GM19025 (cell line): ENCODE measurements around the gene GAS1.

ENCODE experiments used
- ATAC-seq: cut with Tn5 transposase; IDR thresholded peaks from one replicate; pipeline ENCODE4 v1.9.1; 2021; ENCODE audit warnings: mild to moderate bottlenecking, low read depth, moderate library complexity; ENCODE audit not compliant: unreplicated experiment

The GAS1 gene

DNA sequence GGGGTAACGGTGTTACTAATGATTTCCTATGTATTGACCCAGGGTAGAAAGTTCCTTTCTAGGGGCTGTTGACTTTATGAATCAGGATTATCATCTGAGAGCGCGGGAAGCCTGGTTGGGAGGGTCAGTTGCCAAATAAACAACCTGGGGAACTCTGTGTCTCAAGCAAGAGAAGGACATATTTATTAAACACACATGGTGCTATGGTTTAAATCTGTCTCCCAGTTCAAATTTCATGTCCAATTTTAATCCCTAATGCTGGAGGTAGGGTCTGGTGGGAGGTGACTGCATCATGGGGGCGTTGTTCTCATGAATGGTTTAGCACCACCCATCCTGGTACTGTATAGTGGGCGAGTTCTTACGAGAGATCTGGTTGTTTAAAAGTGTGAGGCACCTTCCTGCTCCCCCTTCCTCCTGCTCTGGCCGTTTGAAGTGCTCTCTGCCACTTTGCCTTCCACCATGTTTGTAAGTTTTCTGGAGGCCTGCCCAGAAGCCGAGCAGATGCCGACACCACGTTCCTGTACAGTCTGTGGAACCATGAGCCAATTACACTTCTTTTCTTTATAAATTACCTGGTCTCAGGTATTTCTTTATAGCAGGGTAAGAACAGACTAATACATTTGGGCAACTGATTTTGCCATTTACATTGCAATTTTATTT lies 19.7 kb upstream of the GAS1 start:
- ATAC-seq = no peak

DNA sequence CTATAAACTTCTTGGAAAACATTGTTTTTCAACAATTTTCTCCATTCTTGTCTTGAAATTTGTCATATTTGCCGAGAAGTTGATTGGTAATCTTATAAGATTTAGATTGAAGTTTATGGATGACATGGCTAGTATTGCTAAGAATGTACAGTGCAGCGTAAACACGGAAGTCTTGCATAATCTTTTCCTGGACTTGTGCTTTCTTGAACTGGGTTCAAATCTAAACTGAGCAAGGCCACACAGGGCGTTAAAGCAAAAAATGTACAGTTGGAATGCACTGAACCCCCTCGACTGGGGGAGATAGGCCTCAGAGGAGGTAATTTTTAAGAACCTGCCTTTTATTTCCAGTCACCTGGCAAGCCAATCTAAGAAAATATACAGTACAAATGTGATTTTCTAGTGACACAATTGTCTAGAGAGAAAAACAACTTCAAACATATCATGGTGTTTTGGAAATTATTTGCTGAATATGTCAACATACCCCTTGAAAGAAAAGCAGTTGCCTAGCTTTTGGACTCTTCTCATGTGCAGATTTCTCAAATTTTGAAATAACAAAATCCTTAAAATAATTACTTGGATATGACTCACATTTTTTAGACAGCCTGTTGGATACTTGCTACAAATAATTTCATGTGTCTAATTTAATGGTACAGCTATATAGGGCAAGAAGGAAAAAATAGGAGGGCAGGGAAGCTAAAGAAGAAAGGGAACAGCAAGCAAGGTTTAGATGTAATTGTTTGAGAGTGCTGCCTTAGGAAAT lies 18.5 kb upstream of the GAS1 start:
- ATAC-seq = no peak

DNA sequence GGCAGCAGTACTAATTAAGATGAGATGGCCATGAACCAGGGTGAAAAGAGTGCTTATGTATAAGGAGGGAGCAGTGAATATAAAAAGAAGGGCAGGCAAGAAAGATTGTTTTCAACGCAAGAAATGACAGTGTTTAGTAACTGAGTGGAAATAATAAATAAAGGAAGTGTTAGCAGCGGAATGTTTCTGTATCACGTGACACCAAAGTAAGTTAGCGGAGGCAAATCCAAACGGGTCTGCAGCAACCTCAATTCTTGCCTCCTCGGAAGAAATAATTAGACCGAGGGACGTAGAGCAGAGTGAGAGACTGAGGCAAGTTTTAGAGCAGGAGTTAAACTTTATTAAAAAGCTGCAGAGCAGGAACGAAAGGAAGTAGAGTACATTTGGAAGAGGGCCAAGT lies 15.4 kb upstream of the GAS1 start:
- no peak for ATAC-seq

DNA sequence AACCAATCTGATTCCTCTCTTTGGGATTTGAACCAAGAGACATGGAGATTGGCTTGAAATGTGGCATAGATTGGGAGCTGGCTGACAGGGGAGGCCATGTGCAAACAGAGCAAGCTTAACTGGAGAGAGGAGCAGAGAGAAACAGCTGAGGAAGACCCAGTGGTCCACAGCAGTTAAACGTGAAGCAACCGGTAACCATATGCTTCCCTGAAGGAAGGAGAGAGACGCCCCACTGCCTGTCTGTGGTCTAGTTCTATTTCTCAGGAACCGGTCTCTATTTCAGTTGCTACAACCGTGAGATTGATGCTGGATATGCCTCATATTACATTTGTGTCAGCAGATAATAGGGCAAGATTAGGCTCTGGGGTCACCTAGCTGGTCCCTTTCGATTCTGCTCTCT lies 13.6 kb upstream of the GAS1 start:
- no peak for ATAC-seq

DNA sequence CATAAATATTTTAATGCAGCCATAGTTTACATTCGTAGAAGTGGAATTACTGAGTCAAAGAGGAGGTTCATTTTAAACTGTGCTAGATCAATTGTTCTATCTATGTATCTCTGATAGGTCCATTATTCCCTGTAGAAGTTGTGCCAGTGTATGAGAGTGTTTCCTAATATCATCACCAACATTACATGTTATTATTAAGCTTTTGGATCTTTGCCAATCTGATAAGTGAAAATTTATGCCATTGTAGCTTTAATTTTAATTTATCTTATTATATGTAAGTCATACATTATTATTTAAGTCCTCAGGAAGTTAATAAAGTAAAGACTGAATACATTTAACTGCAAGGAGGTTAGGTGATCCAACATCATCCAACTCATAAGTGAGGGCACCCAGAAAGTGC lies 10.9 kb upstream of the GAS1 start:
- no peak for ATAC-seq

DNA sequence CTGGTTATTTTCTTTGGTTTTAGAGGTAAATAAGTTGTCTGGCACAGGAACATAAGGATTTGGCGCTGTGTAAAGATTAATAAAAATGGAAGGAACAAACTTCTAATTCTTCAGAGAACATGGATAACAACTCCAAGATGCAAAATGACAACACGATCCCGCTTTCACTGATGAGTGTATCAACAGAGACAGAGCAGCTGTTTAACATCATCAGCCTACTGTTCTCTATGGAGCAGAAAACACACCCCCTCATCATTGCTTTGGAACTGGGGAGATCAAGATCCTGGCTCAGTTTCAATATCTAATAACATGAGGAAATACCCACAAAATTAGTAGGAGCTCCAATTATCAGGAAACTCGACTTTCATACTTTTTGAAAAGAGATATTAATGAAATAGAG lies 8.3 kb upstream of the GAS1 start:
- ATAC-seq = no peak

DNA sequence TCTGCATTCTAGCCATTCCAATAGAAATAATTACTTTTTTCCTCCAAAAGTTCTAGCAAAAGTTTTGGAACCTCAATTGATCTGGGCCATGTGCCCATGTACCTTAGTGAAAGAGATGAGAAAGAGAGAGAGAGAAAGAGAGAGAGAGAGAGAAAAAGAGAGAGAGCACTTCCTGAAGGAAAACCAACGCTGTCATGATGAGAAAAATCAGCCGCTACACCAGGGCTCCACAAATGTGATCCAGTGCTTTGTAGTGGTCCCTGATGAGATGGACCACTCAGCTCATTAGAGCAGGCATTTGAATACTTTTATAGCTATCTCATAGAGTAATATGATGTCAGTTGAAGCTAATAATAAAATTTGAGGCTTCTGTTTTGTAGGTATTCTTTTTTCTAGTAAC lies 7.7 kb upstream of the GAS1 start:
- no peak for ATAC-seq

DNA sequence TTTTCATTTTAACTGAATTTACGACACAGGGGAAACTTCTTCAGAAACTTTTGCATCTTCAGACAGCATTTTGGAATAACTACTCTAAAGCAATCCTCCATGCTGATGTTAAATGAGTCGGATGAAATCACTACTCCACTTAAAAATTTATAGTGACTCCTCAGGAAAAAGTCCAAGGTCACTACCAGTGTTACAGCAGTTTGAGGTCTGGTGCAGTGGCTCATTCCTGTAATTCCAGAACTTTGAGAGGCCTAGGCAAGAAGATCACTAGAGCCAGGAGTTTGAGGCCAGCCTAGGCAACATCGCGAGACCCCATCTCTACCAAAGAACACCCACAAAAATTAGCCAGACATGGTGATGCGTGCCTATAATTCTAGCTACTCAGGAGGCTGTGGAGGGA lies 5.9 kb upstream of the GAS1 start:
- no peak for ATAC-seq

DNA sequence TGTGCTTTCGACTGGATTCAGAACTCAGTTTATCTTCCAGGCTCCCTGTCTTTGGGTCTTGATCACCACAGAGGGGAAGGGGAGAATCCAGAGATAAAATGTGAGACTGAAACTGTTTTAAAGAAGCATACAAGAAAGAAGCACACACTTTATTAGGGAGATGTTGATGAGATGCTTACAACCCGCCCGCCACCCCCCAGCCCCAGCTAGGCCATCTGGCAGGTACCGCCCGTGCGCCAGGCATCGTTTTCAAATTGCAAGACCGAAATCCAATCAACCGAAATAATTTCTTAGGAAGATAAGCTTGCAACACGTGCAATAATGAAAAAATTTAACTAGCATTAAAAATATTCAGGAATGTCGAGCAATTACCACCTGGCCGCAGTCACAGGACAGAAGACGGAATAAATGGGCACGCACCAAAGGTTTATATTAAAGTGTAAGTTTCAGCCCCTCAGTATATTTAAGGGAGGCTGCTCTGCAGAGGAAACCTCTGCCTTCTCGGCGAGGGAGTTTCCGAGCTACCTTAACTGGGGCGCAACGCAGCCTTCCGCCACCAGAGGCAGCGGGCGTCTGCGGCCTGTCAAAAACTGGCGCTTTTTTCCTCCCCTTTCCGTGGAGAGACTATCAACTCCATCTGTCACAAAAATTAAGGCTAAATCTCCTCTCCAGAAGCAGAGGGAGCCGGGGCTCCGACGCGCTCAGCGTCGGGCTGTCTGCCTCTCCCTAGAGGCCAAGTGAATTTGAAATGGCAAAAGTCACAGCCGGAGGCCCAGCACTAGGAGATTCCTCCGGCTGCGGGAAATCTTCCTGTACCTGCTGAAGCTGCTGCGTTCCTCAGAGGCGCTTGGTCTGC lies 996 bp upstream of the GAS1 start:
- ATAC-seq = peak; percentile 44

DNA sequence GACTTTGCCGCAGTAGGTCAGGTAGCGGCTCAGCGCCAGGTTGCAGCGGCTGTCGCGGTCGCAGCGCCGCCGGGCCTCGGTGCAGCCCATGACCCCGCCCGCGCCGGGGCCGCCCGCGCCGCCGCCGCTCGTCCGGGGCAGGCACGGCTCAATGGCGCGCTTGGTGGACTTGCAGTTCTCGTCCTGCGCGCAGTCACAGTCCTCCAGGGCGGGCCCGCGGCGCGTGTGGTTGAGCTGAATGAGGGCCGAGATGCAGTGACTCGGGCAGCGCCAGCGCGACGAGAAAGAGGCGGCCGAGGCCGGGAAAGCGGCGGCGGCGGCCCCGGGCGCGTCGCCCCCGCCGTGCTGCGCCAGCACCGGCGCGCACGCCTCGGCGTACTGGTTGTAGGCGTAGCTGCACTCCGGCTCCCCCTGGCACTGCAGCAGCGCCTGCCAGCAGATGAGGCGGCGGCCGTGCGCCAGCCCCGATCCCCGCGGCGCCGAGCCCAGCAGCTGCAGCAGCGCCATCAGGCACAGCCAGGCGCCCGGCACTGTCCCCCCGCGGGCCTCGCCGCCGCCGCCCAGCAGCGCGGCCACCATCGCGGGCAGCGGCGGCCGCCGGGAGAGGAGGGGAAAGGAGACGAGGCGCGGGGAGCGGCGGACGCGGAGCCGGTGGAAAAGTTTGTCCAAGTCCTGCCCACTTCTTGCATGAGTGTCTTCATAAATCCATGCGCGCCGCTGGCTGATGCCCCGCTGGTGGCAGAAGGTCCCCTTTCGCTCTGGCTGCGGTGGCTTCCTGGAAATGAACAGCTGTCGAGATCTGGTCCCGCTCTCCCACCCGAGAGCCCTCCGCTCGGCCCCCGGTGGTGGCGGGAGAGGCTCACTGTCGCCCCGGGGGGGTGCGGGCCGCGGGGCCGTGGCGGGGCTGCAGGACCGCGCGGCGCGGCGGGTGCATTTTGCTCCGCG lies 833 bp downstream of the GAS1 start:
- ATAC-seq = peak; percentile 38

DNA sequence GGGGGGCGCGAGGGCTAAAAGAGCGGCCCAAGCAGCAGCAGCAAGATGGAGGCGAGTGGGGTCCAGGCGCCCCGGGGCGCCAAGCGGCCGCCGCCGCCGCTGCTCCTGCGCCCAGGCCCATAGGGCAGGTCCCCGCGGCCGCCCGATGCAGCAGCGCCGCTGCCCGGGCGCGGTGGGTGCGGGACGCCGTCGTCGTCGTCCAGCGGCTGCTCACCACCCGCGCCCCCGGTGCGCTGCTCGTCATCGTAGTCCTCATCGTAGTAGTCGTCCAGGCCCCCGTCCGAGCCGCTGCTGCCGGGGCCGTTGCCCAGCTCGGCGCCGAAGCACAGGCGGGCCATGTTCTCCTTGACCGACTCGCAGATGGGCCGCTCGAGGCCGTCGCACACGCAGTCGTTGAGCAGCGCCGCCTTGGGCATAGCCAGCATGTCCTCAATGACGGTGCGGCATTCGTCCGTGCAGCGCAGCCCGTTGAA lies 1.5 kb downstream of the GAS1 start:
- no peak for ATAC-seq

DNA sequence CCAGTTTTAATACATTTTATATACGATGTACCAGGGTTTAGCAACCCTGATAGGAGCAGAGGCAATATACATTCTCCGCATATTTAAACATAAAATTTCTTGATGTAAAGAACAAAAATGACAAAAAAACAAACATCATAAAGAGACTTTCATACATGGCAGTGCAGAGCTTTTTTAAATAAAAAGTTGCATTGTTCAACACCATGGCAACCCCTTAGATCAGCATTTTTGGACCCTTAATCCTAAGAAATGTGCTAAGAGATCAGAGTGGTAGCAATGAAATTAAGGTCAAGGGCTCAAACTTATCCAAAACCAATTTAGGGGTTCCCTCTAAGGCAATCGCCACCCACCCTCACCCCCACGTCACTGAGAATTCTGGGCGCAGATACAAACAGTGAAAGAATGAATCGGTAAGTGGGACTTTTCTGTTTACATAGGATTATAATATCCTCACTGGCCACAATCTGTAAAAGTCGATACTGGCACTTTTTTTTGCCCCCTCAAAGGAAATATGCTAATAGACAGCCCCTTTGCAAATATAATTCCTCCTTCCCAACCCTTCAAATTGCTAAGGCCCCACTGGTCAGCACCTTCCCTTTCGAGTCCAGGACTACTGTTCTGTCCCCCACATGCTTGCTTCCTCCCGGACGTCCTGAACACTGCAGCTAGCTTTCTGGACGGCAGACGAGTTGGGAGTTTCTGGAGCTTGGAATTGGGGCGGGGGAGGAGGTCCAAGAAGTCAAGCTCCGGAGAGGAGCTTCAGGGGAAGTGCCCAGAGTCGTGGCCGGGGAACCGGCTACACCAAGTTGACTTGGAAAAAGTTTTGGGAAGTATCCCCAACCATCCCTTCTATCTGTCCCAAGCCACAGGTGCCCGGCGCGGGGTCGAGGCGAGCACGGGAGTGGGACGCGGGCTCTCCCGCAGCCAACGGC lies 2.2 kb downstream of the GAS1 start:
- no peak for ATAC-seq

DNA sequence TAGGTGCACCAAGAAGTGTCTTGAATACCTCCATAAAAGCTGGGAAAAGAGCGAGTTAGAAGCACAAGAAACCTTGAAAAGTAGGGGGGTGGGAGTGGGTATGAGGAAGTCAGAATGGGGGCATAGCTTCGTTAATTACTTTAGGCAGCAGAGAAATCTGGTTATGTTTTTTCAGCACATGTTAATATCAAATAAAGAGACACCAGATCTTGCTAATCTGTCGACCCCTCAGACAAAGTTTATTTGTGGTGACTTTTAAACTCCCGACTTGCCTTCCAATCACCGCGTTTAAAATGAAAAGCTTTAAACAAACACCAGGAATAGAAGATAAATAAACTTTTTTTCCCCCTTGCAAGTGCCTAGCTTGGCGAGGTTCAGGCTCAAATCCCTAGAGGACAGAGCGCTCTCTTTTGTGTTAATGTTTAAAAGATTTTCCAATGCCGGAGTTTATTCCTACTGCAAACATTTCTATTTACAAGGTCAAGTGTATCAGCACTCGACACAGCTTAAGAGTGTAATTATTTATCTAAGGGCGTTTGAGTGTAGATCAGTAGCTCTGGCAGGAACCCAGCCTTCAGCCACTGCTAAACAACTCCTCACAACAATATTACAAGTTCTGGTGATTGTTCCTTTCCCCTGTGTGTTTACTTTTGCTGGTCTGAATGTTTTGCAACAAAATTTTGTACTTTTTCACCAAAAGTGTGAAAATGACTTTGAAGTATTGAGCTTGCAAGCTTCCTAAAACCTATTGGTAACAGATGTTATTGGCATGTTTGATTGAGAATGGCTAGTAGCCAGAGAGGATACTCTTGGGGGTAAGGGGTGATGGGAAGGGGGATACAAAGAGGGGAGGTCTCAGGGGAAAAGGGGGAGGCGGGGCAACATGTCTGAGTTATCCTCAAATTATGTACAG lies 3.8 kb downstream of the GAS1 start:
- no peak for ATAC-seq

DNA sequence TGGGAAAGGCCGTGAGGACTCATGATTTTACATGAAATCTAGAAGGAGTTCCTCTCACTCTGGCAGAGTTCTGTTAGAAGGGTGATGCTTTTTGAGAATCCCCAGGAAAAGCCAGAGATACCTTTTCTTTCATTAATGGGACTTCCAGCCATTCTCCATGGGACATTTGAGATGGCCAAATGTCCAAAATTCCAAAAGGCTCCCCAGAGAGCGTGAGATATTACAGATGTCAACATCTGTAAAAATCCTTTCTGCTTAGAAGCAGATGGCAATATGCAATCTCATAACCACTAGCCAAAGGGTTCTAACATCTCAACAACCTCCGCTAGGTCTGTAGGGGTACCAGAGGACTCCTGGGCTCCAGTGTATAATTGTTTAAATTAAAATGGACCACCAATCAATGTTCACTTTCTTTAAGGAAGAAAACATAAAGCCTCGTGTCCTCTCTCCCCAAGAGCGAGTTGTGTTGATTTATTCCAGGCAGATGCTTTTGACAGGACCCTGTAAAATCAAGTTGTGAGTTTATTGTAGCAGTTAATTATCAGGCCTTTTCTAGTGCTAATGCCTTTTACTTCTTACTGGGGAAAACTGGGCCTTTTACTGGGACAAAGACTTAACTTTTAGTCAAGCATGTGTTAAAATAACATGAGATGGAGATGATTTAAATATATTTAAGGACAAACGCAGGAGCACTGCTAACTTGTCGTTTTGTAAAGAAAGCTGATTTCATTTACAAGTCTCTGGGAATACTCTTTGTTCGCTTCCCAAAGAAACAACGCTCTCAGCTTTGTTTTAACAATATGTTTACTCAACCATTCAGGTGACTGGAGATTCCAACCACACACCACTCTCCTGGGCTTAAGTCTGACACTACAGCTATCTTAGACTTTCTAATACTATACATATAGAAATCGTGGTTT lies 4.8 kb downstream of the GAS1 start:
- ATAC-seq = no peak

DNA sequence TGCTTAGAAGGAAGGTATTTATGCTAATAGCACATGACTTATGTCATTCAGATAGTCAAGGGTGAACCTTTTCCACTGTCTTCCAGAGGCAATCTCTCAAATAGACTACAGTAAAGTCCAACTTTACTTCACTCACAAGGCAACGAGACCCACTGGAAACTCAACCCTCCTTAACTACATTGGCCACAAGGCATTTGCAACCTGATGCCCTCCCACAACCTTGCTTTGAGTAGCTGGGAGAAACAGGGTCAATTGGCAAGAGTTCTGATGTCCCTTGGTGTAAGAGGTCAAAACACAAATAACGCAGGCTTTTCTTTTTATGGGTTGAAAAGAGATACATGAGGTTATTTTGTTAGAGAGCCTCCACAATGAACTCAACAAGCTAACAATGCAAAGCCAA lies 6.1 kb downstream of the GAS1 start:
- no peak for ATAC-seq

DNA sequence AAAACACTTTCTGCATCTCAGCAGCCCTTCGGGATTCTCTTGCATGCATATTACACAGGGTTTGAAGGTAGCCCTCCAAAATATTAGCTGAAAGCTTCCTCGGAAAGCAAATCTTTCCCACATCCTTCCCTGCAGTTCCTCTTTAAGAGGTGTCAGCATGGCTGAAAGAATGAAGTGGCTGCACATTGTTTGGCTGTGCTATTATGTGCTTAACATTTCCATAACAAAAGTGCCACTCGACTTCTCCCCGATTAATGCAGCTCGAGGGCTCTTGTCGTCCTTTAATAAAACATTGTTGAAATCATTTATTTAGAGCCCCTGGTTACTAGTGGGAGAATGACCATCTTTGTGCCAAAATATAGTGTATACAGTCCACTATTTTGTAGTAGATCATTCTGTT lies 6.5 kb downstream of the GAS1 start:
- ATAC-seq = no peak

DNA sequence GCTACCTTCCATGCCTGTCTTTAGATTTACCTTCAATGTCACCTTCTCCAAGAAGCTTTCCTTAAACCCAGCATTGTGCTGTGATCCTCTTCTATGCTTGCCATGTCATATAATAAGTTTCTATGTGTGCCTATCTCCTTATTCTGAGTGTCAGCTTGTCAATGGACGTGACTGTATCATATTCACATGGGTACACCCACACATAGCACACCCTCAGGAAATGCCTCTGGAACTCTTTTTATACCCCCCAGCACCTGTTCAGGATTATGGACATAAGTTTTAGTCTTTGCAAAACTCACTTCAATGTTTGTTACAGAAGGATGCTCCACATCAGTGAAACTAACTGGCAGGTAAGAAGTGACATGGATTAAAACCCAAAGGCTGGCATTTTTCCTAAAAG lies 7.4 kb downstream of the GAS1 start:
- no peak for ATAC-seq
